Fibroblast of peridontal ligament (primary cell): ENCODE results near the gene IKBKE.

Experiments
- DNase-seq: peaks from one replicate; pipeline ENCODE4 v3.0.0-alpha.2; 2010; ENCODE audit errors: extremely low read depth

The IKBKE gene

DNA sequence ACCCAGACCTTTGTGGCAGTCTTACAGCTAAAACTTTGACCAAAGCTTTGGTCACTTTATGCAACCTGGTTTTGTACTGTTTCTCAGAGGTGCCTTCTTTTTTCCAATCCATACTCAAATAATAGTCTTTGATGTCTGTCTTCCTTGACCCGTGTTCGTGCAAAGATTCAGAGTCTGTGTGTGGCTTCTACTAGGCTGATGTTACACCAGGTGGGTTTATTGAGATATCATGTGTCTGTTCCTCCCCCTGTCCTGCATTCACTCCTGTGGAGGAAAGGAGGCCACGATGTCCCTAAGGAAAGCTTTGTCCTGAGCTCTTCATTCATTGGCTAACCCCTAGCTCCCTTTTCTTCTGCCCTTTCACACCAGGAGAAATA, 15.0 kb upstream of the IKBKE start:
- no peak for DNase-seq

- DNase-seq, result no peak
Observed at GRCh38 chr1:206455666-206456344, 14.5 kb upstream of the IKBKE start.

- DNase-seq, result no peak
Observed at GRCh38 chr1:206456577-206457370, 13.5 kb upstream of the IKBKE start.

DNA sequence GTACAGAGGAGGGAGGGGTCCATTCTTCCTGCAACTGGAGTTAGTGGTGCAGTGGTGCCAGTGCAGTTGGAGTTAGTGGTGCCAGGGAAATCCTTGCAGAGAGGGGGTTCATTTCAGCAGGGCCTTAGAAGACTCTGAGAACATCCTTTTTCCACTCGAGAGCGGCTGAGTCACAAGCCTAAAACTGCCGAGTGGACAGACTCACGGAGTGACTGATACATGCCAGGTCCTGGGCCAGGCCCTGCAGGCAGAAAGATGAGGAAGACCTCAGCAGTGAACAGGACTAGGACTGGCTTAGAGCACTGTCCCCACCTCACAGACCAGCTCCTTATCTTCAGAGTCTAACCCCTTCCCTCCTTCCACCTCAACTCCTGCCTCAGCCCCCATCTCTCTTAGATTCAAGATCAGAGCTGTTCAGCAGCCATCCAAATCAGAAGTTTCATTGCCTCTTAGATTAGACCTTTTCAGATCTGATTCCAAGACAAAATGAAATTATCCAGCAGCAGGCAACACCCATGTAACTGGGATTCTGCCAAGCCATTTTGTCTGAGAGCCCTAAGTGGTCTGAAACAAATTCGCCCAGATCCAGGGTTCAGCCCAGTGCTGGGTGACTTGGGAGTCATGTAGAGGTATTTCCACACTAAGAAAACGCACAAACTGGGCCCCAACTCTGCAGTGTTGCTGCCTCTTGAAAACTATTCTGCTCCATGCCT, 12.7 kb upstream of the IKBKE start:
- DNase-seq, result no peak

GRCh38 chr1:206459703-206460102, 10.6 kb upstream of the IKBKE start:
- DNase-seq, result no peak

GRCh38 chr1:206460836-206461426, 9.3 kb upstream of the IKBKE start:
- no peak for DNase-seq

DNA sequence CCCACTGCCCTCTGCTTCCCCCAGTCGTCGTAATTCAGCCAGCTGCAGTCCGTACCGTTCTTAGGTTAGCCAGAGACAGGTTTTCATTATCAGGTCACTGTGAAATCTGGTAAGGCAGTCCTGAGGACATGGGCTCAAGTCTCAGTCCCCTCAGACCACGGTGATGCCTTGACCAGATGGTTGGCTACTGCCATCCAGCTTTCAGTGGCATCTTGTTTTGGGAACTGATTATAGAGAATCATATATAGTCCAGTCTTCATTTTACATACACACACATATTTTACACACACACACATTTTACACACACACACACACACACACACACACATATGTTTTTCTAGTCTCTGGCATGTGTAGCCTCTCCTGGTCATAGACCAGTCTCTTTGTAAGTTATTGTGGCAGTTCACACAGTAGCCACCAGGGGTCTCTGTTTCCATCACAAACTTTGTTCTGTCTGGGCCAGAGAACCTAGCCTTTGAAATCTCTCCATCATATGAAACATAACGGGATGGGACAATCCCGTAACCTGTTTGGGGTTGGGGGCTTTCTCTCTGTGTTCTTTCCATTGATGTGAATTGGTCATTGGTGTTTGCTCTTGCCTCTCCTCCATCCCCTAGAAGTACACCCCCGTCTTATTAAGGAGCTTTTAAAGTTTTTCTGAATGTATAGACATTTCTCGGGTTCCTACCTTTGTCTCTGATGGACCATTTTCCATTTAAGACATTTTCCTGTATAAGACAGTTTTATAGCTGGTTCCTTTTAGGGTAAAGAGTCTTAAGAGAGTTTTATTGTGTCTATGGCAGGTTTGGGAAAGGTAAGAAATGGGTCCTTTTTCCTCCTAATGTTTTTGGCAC, 8.4 kb upstream of the IKBKE start:
- DNase-seq, result peak; percentile 85

- no peak for DNase-seq
Observed at GRCh38 chr1:206463137-206463536, 7.1 kb upstream of the IKBKE start.

DNA sequence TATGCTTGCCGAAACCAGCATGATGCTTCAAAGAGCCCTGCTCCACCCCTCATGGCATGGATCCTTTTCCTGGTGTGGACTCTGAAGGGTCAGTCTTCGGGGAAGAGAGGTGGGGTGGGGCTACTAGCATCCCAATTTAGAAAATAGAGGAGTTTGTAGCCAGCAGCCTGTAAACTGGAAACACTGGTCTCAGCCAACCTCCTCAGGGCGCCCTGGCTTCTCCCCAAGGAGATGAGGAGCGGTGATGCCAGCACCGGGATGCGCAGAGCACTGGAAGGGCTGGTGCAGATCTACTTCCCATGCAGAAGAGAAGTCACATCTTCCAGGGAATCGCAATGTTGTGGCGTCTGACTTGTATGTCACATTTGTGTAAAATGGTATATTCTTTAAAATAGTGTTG, 6.4 kb upstream of the IKBKE start:
- no peak for DNase-seq

DNA sequence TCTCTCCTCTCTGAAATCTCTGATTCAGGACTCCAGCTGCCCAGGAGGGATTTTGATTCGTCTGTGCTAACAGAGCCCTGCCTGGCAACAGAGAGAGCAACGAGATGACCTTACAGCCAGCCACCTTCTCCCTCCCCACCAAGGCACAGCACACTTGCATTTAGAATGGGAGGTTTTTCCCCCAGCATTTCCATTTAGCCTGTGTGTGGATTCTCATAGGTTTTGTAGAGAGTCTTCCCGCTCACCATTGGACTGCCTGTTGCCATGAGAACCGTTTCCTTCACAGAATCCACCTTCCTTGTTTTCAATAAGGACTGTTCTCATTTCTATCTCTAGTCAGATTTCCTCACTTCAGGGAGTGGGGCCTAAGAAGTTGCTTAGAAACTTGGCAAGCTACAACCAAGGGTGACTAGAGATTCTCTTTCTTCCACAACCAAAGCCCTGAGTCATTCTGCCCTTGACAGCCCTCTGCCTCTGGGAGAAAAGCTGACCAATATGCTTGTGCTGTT, 5.8 kb upstream of the IKBKE start:
- peak; percentile 95 for DNase-seq

- DNase-seq, result no peak
Observed at GRCh38 chr1:206465951-206466350, 4.3 kb upstream of the IKBKE start.

- no peak for DNase-seq
Observed at GRCh38 chr1:206466840-206467649, 3.2 kb upstream of the IKBKE start.

DNA sequence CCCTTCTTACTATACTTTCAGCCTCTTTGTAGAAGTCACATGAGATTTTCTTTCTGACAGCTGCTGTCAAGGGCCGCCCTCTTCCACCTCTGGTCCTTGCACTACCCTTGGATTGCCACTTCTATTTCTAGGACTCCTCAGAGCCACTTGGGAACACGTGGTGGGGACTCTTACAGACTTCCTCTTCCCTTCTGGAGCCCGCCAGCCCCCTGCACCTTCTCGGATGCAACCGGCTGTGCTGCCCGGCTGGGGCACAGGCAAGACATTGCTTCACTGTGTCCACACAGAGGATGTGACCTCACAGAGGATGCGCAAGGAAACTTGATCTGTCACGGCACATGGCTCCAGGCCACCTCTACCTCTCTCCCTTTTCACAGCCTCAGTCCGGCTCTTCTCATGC, 2.4 kb upstream of the IKBKE start:
- peak; percentile 65 for DNase-seq

DNA sequence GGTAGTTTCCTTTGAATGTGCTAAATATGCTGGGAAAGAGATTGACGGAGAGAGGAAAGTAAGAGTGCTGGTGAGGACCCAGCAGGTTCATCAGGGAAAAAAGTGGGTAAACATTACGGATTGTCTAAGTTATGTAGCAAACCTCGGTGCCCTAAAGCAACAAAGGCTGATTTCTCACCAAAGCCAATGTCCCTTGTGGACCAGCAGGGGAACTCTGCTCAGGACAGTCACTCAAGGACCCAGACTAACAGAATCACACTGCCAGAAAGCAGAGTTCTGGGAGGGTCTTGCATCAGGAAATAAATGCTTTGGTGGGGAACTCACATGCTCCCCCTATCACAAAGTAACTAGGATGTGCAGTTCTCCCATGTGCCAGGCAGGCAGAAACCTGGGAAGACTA, 1.7 kb upstream of the IKBKE start:
- DNase-seq, result no peak

DNA sequence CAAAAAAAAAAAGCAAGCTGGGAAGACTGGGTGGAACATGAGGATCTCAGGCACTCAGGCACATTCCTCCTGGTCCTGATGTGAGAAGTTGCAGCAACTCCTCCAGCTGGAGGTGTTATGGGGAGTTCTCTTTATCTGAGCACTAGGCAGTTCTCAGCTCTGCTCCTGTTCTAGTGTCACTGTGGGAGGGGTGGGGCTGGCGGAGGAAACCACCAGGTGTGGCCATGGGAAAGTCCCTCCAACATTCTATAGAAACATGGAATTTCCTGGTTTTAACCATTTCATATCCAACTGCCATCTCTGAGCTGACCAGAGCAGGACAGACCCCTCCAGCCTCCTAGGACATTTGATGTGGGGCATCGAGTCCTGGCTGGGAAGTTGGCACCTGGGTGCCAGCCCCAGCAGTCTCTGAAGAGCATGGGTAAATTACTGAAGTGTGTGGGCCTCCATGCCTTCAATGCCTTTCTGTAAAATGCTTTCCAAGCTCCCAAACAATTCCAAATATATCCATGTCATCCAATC, 804 bp upstream of the IKBKE start:
- DNase-seq, result no peak

GRCh38 chr1:206470692-206471414, 577 bp downstream of the IKBKE start:
- peak; percentile 46 for DNase-seq

- DNase-seq, result no peak
Observed at GRCh38 chr1:206471415-206471801, 1.1 kb downstream of the IKBKE start.

DNA sequence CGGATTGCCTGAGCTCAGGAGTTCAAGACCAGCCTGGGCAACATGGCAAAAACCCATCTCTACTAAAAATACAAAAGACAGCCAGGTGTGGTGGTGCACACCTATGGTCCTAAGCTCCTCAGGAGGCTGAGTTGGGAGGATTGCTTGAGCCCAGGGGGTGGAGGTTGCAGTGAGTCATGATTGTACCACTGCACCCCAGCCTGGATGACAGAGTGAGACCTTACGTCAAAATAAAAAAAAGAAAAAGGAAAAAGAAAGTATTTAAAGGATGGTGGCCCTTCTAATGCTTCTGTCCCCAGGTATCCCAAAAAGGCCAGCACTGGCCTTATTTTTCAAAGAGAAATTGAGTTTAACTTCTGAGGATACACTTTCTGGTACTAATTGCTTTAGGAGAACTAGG, 1.7 kb downstream of the IKBKE start:
- no peak for DNase-seq

GRCh38 chr1:206472454-206472853, 2.2 kb downstream of the IKBKE start:
- peak; percentile 57 for DNase-seq

DNA sequence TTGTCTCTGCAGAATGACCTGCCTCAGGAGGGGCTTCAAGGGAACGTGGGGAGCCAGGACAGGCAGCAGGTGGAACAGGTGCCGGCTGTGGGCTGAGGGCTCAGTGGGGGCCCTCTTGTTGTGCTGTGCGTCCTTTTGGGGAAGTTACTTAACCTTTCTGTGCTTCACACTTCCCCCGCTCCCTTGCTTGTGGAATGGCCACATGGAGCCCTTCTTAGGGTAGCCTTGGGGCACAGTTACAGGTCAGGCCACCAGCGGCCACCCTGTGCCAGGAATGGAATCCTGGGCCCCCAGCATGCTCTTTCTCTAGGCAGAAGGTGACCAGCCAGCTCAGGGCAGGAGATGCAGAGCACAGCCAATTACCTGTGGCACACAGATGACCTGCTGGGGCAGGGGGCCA, 2.6 kb downstream of the IKBKE start:
- DNase-seq, result no peak
